22Rv1 (cell line): ENCODE results near the gene ALDH8A1.

Experiments used
- CTCF ChIP-seq: fragments of 450-650 bp; IDR thresholded peaks from 2 replicates; pipeline ENCODE4 v1.5.1; 2017; ENCODE audit warnings: mild to moderate bottlenecking
- ZFX ChIP-seq: fragments of 450-650 bp; IDR thresholded peaks from 2 replicates; pipeline ENCODE4 v1.6.1; 2017; ENCODE audit warnings: antibody characterized with exemption, borderline replicate concordance

- TF ChIP-seq CTCF (no peak), ZFX (no peak)
Observed at GRCh38 chr6:134962421-134962820, 12.5 kb upstream of the ALDH8A1 start.
